GM10266 (cell line): ENCODE results near the gene TCOF1.

Experiments used
- DNase-seq: peaks from one replicate; pipeline ENCODE4 v3.0.0; 2012; ENCODE audit errors: extremely low spot score
- CTCF ChIP-seq: IDR thresholded peaks from 2 replicates; pipeline ENCODE4 v1.5.1; 2012; ENCODE audit warnings: mild to moderate bottlenecking, low read depth; ENCODE audit not compliant: control insufficient read depth, insufficient read depth; ENCODE audit errors: missing control alignments

The TCOF1 gene

GRCh38 chr5:150397782-150398721 is 40.6 kb downstream of the TCOF1 start:
- TF ChIP-seq CTCF: no peak
- no peak for DNase-seq

GRCh38 chr5:150398722-150399523 is 41.4 kb downstream of the TCOF1 start:
- peak; percentile 73 for DNase-seq

GRCh38 chr5:150399524-150400211 is 42.2 kb downstream of the TCOF1 start:
- no peak for TF ChIP-seq CTCF
- no peak for DNase-seq

More at GRCh38 chr5:150398722-150399523, 41.4 kb downstream of the TCOF1 start:
- peak; percentile 59 for TF ChIP-seq CTCF

GRCh38 chr5:150400316-150401075 is 43.0 kb downstream of the TCOF1 start:
- no peak for TF ChIP-seq CTCF
- DNase-seq: no peak

- no peak for TF ChIP-seq CTCF
- no peak for DNase-seq
Observed at GRCh38 chr5:150401076-150401375, 43.5 kb downstream of the TCOF1 start.

- no peak for DNase-seq
- no peak for TF ChIP-seq CTCF
Observed at GRCh38 chr5:150401376-150402228, 44.1 kb downstream of the TCOF1 start.
